Breast epithelium (tissue), 4 donors: ENCODE data around the gene TMEM240. TPM values are rescaled to one million over a fixed set of nuclear protein-coding genes. Genes with fewer than 3 reads are reported as not detected.
"Not testable (repeated sequence)": the region's sequence is repeated elsewhere in the genome, so short reads cannot be mapped to it uniquely, and the experiment has no call there.

Source experiments
- DNase-seq, 2 donors: peaks; one replicate each; pipeline ENCODE4 v3.0.0-alpha.2; 2019; ENCODE audit warnings: low spot score in 2 of 2
- H3K27ac ChIP-seq, 2 donors: fragments of 200-600 bp; sonication (generic) in 1 of 2; one replicate each; pipeline ENCODE4 v1.5.1; 2016 to 2019; ENCODE audit warnings: mild to moderate bottlenecking in 1 of 2
- H3K27me3 ChIP-seq, 2 donors: fragments of 200-600 bp; sonication (generic) in 1 of 2; one replicate each; pipeline versions ENCODE4 v1.5.1 to v1.6.0; 2017 to 2019; ENCODE audit warnings: control low read depth in 1 of 2, mild to moderate bottlenecking in 1 of 2
- H3K36me3 ChIP-seq: fragments of 200-600 bp; one replicate; pipeline ENCODE4 v1.5.1; 2019
- H3K4me1 ChIP-seq, 2 donors: fragments of 200-600 bp; sonication (generic); one replicate each; pipeline ENCODE4 v1.5.1; 2016 to 2019; ENCODE audit warnings: control low read depth in 1 of 2
- H3K4me3 ChIP-seq, 3 donors: fragments of 200-600 bp; sonication (generic); 1 replicate in 2 of 3; 2 replicates in 1 of 3; pipeline ENCODE4 v1.5.1; 2016 to 2019; ENCODE audit warnings: mild to moderate bottlenecking in 3 of 3, moderate library complexity in 2 of 3
- H3K9me3 ChIP-seq, 2 donors: fragments of 200-600 bp; sonication (generic) in 1 of 2; one replicate each; pipeline ENCODE4 v1.5.1; 2016 to 2019; ENCODE audit warnings: control low read depth in 1 of 2
- CTCF ChIP-seq, 3 donors: fragments of 450-650 bp; IDR thresholded peaks; one replicate each; pipeline ENCODE4 v1.5.1; 2016 to 2017; ENCODE audit warnings: antibody characterized with exemption in 3 of 3, mild to moderate bottlenecking in 3 of 3, moderate library complexity in 3 of 3
- POLR2A ChIP-seq: fragments of 450-650 bp; IDR thresholded peaks from one replicate; pipeline ENCODE4 v1.6.1; 2016; ENCODE audit warnings: antibody characterized with exemption, mild to moderate bottlenecking, moderate library complexity
- POLR2AphosphoS5 ChIP-seq, 3 donors: sonication (generic); formaldehyde crosslinking; IDR thresholded peaks; one replicate each; pipeline ENCODE4 v1.6.1; 2017; ENCODE audit warnings: antibody characterized with exemption in 3 of 3
- intact Hi-C: fragments of 100-400 bp; cut with DNase I; formaldehyde crosslinking; loops from one replicate; pipeline ENCODE4 v1.15.1; 2023; ENCODE audit warnings: low total_unique reads
- total RNA-seq, 3 donors: library from RNA; depleted of rRNA; stranded (reverse); fragments of >200 nt; gene quantifications; one replicate each; pipeline ENCODE4 v1.1.0, GENCODE V29; 2016

Gene TMEM240
- total RNA-seq, 3 donors from 2014 or later, result 3.5 to 8.8 (median 3.8) TPM

GRCh38 chr1:1489861-1490260 lies 50.6 kb downstream of the TMEM240 start:
- intact Hi-C loops, result loop anchor here (10.0 kb wide), 1 partner anchor 465 kb away; the partner anchor contains the start of gene AGRN
- H3K36me3 ChIP-seq, result no peaks in the 10 kb centered on the region
- no peak overlapping the region for H3K27ac ChIP-seq
- H3K4me1 ChIP-seq, result no peaks in the 10 kb centered on the region
- TF ChIP-seq CTCF (IDR thresholded peaks at IDR 0.05) (no peak), POLR2AphosphoS5 (IDR thresholded peaks at IDR 0.05) (no peak), POLR2A (no peak)
- H3K9me3 ChIP-seq, result peaks cover 8 to 10% of the 10 kb centered on the region in 2 donors
- DNase-seq, result no peak
- no peak overlapping the region for H3K4me3 ChIP-seq
- H3K27me3 ChIP-seq, result no peaks in the 10 kb centered on the region

DNA sequence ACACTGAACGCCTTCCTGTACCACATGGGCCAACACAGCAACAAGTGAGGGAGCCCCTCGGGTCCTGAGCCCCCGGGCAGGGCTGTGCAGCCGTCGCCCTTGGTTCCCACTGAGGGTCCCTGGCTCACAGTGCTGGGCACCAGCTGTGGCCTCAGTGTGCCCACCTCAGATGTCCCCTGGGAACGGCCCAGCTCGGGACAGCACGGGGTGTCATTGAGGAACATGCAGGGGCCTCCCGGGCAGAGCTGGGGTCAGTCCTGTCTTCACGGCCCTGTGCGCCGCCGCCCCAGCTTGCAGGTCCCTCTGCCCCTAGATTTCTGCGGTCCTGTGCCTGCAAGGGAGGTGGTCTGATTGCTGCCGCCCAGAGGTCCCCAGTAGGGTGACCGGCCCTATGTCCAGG lies 51.2 kb downstream of the TMEM240 start:
- no peak for TF ChIP-seq CTCF (IDR thresholded peaks at IDR 0.05)
- no peak for TF ChIP-seq POLR2AphosphoS5 (IDR thresholded peaks at IDR 0.05)
- TF ChIP-seq POLR2A, result no peak
- Histone ChIP-seq H3K27me3 (no peaks in the 10 kb centered on the region), H3K9me3 (peaks cover 8 to 10% of the 10 kb centered on the region in 2 donors), H3K4me1 (no peaks in the 10 kb centered on the region), H3K36me3 (no peaks in the 10 kb centered on the region), H3K4me3 (no peak overlapping the region), H3K27ac (no peak overlapping the region)
- DNase-seq, result no peak
- intact Hi-C loops, result loop anchor here (10.0 kb wide), 1 partner anchor 464 kb away; the partner anchor contains the start of gene AGRN

DNA sequence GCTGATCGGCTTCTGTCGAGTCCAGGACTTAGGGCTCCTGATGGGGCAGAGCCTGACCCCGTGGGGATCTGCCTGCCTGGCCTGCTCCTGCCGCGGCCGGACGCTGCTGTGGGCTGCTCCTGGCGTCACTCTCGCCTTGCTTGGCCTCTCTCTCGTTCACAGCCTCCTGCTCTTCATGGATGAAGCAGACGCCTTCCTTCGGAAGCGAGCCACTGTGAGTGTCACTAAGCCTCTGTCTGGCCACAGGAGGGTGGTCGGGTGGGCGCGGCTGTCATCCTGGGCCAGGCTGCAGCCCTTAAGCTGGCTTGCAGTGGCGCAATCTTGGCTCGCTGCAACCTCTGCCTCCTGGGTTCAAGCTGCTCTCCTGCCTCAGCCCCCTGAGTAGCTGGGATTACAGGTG lies 52.7 kb downstream of the TMEM240 start:
- Histone ChIP-seq H3K9me3 (no peaks in the 10 kb centered on the region), H3K4me1 (no peaks in the 10 kb centered on the region), H3K27ac (no peak overlapping the region), H3K4me3 (no peak overlapping the region), H3K27me3 (no peaks in the 10 kb centered on the region), H3K36me3 (no peaks in the 10 kb centered on the region)
- TF ChIP-seq POLR2AphosphoS5 (IDR thresholded peaks at IDR 0.05), result no peak
- no peak for TF ChIP-seq POLR2A
- TF ChIP-seq CTCF (IDR thresholded peaks at IDR 0.05), result no peak
- intact Hi-C loops, result loop anchor here (10.0 kb wide), 1 partner anchor 463 kb away; the partner anchor contains the start of gene AGRN
- no peak for DNase-seq

DNA sequence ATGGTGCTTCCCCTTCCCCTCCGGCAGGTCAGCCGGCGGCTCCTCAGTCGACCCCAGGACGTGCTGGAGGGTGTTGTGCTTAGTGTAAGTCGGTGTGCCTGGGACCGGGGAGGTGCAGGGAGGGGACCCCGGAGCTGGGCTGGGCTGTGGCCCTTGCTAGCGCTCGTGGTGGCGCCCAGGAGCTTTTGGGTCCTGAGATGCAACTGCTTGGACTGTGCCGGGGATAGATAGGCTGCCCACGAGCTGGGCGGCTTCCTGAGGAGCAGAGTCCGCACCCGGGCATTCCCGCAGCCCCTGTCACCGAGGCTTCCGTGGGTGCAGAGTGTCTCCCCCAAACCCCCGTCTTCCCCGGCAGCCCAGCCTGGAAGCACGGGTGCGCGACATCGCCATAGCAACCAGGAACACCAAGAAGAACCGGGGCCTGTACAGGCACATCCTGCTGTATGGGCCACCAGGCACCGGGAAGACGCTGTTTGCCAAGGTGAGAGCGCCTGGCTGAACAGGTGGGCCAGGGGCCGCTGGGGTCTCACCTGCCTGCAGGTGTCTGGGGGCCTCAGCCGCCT lies 54.6 kb downstream of the TMEM240 start:
- H3K27ac ChIP-seq, H3K4me1 ChIP-seq, H3K4me3 ChIP-seq, H3K36me3 ChIP-seq, DNase-seq, H3K9me3 ChIP-seq, H3K27me3 ChIP-seq: not testable (repeated sequence)
- intact Hi-C loops, result loop anchor here (10.0 kb wide), 1 partner anchor 461 kb away; the partner anchor contains the start of gene AGRN

DNA sequence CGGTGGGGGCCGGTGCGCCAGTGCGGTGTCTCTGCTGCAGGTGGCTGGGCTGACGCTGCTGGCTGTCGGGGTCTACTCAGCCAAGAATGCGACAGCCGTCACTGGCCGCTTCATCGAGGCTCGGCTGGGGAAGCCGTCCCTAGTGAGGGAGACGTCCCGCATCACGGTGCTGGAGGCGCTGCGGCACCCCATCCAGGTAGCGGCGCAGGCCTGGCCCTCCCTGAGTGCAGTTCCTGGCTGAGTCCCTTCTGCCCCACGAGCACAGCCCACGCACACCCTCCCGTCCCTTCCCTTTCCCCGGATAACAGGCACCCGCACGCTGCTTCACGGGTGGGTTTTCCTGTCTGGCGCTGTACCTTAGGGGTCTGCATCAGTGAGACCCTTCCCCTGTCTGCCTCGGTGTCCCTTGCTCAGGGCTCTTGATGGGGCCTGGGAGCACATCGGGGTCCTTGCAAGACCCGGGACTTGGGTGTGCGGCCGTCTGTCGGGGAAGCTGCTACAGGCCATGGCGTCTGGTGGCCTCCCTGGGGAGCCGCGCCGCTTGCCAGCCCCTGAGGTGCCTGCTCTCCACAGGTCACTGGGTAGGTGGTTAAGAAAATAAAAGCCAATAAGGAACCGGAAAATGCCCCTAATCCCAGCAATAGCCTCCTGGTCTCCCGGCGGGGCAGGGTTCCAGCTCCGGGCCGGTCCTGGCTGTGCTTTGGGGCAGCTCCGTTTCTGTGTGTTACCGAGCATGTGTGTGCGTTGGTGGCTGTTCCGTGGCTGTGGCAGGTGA lies 55.3 kb downstream of the TMEM240 start:
- H3K4me3 ChIP-seq, H3K27ac ChIP-seq, H3K36me3 ChIP-seq, DNase-seq, H3K27me3 ChIP-seq, H3K9me3 ChIP-seq, H3K4me1 ChIP-seq: not testable (repeated sequence)
- intact Hi-C loops, result loop anchor here (10.0 kb wide), 1 partner anchor 460 kb away; the partner anchor contains the start of gene AGRN

Other genes starting within 250 kb of the TMEM240 start
- gene ACAP3, start 232.7 kb downstream of the TMEM240 start, total RNA-seq, result 10 to 100 TPM; 19.7 to 33.4 (median 26.9) TPM
- gene PUSL1, start 232.0 kb downstream of the TMEM240 start, total RNA-seq, result 10 to 100 TPM; 16.0 to 27.5 (median 22.0) TPM
- gene INTS11, start 216.0 kb downstream of the TMEM240 start, total RNA-seq, result 100 to 1,000 TPM in 2 of 3 donors, 10 to 100 TPM in 1; 68.6 to 125 (median 119) TPM
- 10 to 100 TPM in 2 of 3 donors, 1 to 10 TPM in 1; 9.0 to 16.4 (median 13.4) TPM for gene CPTP, start 215.8 kb downstream of the TMEM240 start, total RNA-seq
- under 1 TPM in 2 of 3 donors, not detected in 1; 0.16 to 0.33 TPM for gene TAS1R3, start 209.3 kb downstream of the TMEM240 start, total RNA-seq
- gene DVL1, start 191.2 kb downstream of the TMEM240 start, total RNA-seq, result 10 to 100 TPM; 55.2 to 70.1 (median 55.2) TPM
- 100 to 1,000 TPM in 1 of 3 donors, 10 to 100 TPM in 2; 93.4 to 308 (median 99.8) TPM for gene MXRA8, start 182.1 kb downstream of the TMEM240 start, total RNA-seq
- gene AURKAIP1, start 165.4 kb downstream of the TMEM240 start, total RNA-seq, result 100 to 1,000 TPM in 1 of 3 donors, 10 to 100 TPM in 2; 91.3 to 116 (median 99.6) TPM
- 100 to 1,000 TPM; 170 to 325 (median 285) TPM for gene CCNL2, start 141.3 kb downstream of the TMEM240 start, total RNA-seq
- 100 to 1,000 TPM; 127 to 149 (median 147) TPM for gene MRPL20, start 133.3 kb downstream of the TMEM240 start, total RNA-seq
- 10 to 100 TPM; 10.2 to 16.0 (median 12.2) TPM for gene ANKRD65, start 119.3 kb downstream of the TMEM240 start, total RNA-seq
- 10 to 100 TPM; 13.0 to 44.8 (median 35.7) TPM for gene VWA1, start 104.9 kb downstream of the TMEM240 start, total RNA-seq
- gene ATAD3C, start 90.9 kb downstream of the TMEM240 start, total RNA-seq, result 1 to 10 TPM; 1.9 to 8.5 (median 4.3) TPM
- gene ATAD3B, start 68.9 kb downstream of the TMEM240 start, total RNA-seq, result 10 to 100 TPM in 2 of 3 donors, 1 to 10 TPM in 1; 9.9 to 22.9 (median 22.4) TPM
- gene ATAD3A, start 28.5 kb downstream of the TMEM240 start, total RNA-seq, result 10 to 100 TPM; 14.9 to 22.3 (median 15.5) TPM
- gene SSU72, start 34.2 kb upstream of the TMEM240 start, total RNA-seq, result 100 to 1,000 TPM; 100 to 125 (median 114) TPM
- 1 to 10 TPM in 1 of 3 donors, under 1 TPM in 2; 0.48 to 2.9 (median 0.98) TPM for gene FNDC10, start 59.5 kb upstream of the TMEM240 start, total RNA-seq
- gene MIB2, start 74.9 kb upstream of the TMEM240 start, total RNA-seq, result 10 to 100 TPM; 32.0 to 69.5 (median 48.9) TPM
- gene MMP23B, start 91.5 kb upstream of the TMEM240 start, total RNA-seq, result 10 to 100 TPM in 1 of 3 donors, 1 to 10 TPM in 2; 2.7 to 15.5 (median 7.5) TPM
- gene CDK11B, start 118.4 kb upstream of the TMEM240 start, total RNA-seq, result 10 to 100 TPM; 17.4 to 30.3 (median 26.2) TPM
- gene SLC35E2B, start 152.2 kb upstream of the TMEM240 start, total RNA-seq, result 10 to 100 TPM; 37.3 to 96.4 (median 45.6) TPM
- 10 to 100 TPM; 27.8 to 51.8 (median 41.6) TPM for gene CDK11A, start 183.7 kb upstream of the TMEM240 start, total RNA-seq
- 10 to 100 TPM; 71.1 to 89.1 (median 87.4) TPM for gene NADK, start 237.8 kb upstream of the TMEM240 start, total RNA-seq